HuH-7.5 (cell line): ENCODE measurements around the gene UBAP2L.
"Not testable (repeated sequence)": the region's sequence is repeated elsewhere in the genome, so short reads cannot be mapped to it uniquely, and the experiment has no call there.

ENCODE experiments used
- DNase-seq: peaks from one replicate; pipeline ENCODE4 v3.0.0; 2011; ENCODE audit warnings: low spot score

The UBAP2L gene

GRCh38 chr1:154307670-154308270, 87.0 kb downstream of the UBAP2L start:
- not testable (repeated sequence) for DNase-seq

DNA sequence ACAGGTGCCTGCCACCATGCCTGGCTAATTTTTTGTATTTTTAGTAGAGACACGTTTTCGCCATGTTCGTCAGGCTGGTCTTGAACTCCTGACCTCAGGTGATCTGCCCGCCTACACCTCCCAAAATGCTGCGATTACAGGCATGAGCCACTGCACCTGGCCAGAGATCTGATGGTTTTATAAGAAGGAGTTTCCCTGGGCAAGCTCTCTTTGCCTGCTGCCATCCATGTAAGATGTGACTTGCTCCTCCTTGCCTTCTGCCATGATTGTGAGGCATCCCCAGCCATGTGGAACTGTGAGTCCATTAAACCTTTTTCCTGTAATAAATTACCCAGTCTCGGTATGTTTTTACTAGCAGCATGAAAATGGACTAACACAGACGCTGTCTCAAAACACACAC, 88.4 kb downstream of the UBAP2L start:
- DNase-seq, result not testable (repeated sequence)

DNA sequence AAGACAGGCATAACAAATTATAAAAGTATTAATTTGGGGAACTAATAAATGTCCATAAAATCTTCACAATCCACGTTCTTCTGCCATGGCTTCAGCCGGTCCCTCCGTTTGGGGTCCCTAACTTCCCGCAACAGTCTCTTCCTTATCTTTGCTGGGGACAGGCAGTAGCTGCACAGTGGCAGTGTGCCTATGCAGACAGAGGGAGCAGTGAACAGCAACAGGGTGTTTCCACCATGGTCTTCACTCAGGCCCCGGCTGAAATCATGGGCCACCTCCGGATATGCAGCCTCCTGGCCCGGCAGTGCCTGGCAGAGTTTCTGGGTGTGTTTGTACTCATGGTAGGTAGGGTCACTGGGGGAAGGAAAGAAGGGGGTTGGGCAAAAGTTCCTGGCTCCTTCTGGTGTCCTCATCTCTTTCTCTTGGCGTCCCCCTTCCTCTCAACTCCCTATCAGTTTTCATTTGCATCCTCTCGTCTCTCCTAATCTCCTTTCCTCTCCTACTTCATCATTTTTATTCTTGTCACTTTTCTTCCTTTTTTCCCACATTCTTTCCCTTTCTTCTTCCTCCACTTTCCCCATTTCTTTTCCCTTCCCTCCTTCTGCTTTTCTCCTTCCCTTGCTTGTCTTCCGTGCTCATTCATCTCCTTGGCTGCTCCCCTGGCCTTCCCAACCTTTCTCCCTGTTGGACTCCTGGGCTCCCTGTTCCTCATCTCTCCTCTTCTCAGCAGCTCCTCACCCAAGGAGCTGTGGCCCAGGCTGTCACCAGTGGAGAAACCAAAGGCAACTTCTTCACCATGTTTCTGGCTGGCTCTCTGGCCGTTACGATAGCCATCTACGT, 91.7 kb downstream of the UBAP2L start:
- DNase-seq, result not testable (repeated sequence)

- no peak for DNase-seq
These were observed 92.3 kb downstream of the UBAP2L start for GRCh38 chr1:154313066-154313356.

GRCh38 chr1:154314226-154314625, 93.5 kb downstream of the UBAP2L start:
- DNase-seq, result not testable (repeated sequence)

DNA sequence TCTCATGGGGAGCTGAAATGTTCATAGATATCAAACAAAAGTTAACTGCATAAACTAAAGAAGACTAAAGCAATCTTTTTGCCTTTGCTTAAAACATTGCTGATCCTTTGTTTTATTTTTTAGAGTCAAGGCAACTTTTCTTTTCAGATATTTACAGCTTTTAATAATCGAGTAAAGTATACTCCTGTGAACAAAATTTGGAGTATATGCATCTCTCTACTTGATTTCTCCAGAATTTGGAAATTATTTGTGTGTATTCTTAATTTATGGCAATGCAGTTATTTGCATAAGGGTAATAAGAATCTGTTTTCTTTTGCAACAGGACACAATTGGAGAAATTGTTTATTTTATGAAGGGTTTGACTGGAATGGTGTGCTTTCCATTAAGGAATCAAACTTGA, 95.9 kb downstream of the UBAP2L start:
- no peak for DNase-seq

DNA sequence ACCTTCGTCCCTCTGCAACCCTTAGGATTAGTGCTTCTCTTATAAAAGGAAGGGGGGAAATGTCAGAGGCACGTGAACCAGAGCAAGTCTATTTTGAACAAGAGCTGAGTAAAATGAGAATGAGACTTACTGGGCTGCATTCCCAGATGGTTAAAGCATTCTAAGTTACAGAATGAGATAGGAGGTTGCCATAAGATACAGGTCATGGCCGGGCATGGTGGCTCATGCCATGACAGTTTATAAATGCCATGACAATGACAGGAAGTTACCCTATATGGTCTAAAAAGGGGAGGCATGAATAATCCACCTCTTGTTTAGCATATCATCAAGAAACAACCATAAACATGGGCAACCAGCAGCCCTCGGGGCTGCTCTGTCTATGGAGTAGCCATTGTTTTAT, 97.6 kb downstream of the UBAP2L start:
- DNase-seq, result no peak
